Right ventricle myocardium inferior (tissue), 1 donor: ENCODE results near the gene RDM1. TPM values are rescaled to one million over a fixed set of nuclear protein-coding genes. Genes with fewer than 3 reads are reported as not detected.

Experiments used
- ATAC-seq: fragments of 200-7000 bp; cut with Tn5 transposase; one replicate; pipeline ENCODE4 v1.9.1; 2020; ENCODE audit warnings: mild to moderate bottlenecking, moderate library complexity
- DNase-seq: peaks from one replicate; pipeline ENCODE4 v3.0.0; 2021; ENCODE audit errors: missing footprints
- intact Hi-C: fragments of 100-400 bp; cut with DNase I; formaldehyde crosslinking; loops from one replicate; pipeline ENCODE4 v1.11.0; 2022
- total RNA-seq: library from RNA; stranded (reverse); fragmentation: NEBNext Ultra II Directional; extraction: Animal tissue kit (Norgen Biotek cat#: 25700); gene quantifications from one replicate; pipeline ENCODE4 v1.2.1, GENCODE V29; 2021
- donor health status: DM: no; HTN: yes; CAD: no; lungs with severe emphysema.

The RDM1 gene
- total RNA-seq, 1 donor from 2014 or later: not detected

DNA sequence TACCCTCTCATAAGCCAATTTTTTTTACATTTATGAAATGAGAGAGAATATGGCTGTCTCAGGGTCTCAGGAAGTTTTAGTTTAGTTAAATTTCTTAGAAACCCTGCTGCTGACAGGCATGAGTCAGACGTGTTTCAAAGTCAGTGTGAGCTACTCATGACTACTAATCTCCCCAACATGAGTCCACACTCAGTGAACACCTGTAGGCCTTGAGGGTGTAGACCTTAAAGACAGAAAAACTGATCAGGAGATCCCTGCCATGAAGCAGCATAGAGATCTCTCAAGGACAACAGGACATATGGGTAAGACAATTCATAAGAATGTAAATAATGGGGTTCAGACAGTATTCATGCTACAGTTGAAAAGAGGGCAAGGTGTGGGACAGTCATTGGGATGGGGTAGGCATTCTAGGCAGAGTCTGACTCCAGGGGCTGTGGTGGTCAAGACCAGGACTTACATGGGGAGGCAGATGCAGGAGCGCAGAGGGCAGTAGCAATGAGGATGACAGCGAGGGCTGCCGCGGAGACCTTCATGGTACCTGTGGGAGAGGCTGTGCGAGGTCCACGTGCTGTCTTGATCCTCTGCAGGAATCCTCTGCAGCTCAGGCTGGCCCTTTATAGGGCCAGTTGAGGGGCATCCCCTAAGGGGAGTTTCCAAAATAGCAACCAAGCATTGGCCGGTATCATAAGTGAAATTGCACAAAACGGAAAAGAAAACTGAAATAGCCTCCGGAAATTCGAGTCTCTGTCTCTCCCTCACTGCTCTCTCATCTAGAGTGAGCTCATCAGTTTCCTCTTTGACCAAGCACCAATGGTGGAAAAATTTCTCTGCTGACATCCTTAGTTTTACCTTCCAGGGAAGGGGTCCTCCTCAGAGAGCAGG, 50.6 kb downstream of the RDM1 start, which contains the start of gene CCL5:
Gene CCL5, minus strand, starts transcription at position 588 of the 882 bp plus-strand sequence.
- intact Hi-C loops: no loop called here
- DNase-seq (no peak), ATAC-seq (no peak)

DNA sequence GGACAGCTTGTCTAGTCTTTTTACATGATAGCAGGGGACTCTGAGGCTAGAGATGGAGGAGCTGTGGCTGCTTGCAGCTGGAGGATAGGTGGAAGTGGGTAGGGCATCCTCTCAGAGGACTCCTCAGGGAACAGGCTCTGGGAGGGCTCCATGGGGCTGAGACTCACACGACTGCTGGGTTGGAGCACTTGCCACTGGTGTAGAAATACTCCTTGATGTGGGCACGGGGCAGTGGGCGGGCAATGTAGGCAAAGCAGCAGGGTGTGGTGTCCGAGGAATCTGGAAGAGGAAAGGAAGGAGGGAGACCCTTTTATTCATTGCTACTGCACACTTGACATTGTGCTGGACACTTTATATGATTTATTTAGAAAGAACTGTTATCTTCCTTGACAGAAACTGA, 52.2 kb downstream of the RDM1 start:
- no peak for DNase-seq
- no peak for ATAC-seq
- intact Hi-C loops: no loop called here

DNA sequence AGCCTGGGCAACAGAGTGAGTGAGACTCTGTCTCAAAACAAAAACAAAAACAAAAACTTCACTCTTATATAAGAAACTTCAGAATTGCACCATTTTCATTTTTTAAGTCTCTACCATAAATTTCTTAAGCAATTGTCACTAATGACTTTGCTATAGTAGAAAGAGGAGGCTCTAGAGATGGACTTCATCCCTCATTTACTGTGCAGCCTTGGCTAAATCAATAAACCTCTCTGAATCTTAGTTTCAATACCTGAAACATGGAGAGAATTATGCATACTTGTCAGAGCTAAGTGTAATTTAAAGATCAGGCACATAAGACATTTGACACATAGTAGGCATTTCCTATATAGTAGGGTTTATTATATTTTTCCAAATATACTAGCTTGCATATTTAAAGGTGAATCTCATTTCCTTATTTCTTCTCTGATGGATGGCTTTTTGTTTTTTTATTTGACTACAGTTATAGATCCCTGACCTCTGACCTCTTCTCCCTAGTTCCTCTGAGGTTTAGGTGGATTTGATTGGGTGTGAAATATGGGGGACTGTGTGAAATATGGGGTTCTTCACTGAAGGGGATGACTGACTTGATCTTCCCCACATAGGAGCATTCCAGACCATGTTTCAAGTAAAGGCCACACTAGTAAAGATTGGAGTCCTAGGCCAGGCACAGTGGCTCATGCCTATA, 53.1 kb downstream of the RDM1 start:
- intact Hi-C loops: no loop called here
- no peak for ATAC-seq
- no peak for DNase-seq

DNA sequence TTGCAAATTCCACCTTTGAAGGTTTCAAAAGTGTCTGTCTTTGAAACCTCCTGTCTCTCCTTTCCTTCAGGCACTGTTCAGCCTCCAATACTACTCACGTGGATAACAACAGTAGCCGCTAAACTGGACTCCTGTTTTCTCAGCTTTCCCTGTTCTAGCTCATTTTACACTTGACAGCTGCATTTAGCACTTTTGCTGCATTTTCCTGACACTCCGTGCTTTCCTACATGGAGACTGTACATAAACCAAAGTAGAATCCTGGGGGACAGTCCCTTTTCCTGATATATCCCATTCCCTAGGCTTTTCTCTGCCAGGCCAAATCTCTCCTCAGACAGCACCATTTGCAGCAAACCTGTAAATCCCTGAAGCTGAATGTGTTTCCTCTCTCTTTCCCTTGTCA, 54.0 kb downstream of the RDM1 start:
- no peak for DNase-seq
- intact Hi-C loops: no loop called here
- no peak for ATAC-seq

DNA sequence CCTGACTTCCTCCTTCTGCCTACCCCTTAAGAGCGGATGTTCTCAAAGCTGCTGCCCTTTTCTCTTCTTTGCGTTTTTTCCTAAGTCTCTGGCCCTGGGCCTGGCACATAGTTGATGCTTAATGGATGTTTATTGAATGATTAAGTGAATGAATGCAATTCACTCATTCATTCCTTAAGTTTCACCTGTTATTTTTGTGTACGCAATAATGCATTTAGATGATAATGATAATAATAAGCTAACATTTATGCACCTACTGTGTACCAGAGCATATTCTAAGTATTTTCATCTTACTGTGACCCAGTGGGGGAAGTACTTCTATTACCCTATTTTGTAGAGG, 54.8 kb downstream of the RDM1 start:
- DNase-seq: no peak
- intact Hi-C loops: no loop called here
- ATAC-seq: no peak

DNA sequence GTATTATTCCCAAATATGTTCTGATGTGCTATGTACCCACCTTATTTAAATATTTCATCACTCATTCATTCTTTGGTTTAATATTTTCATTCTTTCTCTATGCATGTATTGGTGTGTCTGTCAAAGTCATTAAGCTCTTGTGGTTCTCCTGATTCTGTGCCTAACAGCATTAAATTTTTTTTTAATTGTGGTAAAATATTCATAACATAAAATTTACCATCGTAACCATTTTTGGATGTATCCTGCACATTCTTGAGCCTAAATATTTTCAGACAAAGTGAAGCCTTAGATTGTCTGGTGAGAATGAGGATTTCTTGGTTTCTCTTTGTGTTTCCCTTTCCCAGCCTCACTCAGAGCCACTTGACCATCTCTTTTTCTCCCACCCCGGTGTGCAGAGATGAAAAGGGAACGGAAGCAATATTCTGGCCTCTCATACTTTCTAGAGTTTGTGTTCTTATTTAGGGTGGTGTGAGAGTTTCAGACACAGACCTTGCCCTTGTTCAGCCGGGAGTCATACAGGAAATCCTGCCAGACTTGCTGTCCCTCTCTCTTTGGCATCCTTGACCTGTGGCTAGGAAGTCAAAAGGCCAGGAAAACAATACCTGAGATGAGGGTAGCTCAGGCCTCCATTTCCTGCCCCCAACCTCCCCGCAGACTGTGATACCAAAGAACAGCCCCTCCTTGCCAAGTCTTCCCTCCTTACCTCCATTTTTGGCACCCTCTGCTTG, 55.3 kb downstream of the RDM1 start:
- DNase-seq (no peak), ATAC-seq (no peak)
- intact Hi-C loops: no loop called here

DNA sequence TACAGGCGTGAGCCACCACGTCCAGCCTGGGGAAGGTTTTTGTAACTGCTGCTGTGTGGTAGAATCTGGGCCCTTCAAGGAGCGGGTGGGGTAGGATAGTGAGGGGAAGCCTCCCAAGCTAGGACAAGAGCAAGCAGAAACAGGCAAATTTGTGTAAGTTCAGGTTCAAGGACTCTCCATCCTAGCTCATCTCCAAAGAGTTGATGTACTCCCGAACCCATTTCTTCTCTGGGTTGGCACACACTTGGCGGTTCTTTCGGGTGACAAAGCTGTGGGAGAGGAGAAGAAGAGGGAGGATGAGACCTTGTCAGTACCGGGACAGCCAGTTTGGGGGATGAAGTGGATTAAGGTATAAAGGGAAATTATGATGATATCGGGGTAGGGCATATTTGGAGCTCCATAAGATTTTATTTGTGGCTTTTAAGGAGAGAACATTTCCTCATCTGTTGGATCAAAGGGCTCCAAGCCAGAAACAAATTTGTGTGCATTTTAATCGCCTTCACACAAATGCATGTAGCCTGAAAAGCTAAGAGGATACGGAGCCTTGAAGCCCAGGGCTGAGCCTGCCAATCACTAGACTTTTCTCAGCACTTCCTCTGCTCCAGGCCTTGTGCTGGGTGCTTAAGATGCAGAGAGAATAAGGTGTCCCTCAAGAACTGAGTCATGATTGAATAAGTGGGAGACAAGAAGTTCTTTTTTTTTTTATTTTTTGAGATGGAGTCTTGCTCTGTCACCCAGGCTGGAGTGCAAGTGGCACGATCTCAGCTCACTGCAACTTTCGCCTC, 58.2 kb downstream of the RDM1 start:
- intact Hi-C loops: no loop called here
- no peak for DNase-seq
- no peak for ATAC-seq

DNA sequence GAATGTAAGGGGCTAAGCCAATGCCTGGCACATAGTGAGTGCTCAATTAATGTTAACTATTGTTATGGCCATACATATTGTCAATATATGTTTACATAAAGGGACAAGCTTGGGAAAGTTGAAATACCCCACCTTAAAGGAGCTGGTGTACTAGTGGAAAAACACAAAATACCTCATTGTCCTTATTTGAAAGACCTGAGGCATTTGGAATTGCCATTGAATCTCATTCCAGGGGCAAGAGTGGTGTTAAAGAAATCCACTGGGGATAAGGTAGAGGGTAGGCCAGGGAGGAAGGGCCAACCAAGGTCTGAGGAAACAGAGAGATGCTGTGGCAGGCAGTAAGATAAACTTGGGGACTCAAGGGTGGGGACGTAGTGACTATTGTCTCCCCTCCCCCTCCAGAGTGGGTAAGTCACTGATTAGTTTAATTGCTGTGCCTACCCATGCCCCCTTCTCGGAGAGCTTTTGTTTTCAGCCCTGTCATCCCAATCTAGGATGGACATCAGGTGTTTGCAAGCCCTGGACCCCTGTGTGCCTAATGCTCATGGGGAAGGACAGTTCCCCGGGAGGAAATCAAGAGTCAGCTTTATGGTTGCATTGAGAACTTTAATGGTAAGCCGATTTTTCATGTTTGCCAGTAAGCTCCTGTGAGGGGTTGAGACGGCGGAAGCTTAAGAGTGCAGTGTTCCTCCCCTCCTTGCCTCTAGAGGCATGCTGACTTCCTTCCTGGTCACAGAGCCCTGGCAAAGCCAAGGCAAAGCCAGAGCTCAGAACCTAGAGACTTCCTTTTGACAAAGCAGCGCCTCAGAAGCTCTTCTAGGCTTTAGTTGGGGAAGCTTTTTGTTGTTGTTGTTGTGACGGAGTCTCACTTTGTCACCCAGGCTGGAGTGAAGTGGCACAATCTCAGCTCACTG, 59.4 kb downstream of the RDM1 start:
- no peak for ATAC-seq
- intact Hi-C loops: no loop called here

DNA sequence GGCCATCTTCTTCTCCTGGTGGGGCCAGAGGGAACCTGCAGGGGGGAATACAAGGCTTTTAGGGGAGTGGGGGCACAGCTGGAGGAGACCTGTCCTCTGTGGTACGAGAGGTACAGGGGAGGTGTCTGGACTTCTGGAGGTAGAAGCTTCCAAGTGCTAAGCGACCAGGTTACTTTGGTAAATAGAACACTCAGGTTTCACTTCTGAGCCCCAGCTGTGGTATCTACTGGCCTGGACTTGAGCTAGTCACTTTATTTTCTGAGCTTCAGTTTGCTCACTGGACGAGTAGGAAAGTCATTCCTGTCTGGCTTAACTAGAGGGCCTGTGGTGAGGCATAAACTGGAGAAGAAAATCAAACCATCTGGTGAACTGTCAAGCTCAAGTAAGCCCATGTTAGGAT, 61.8 kb downstream of the RDM1 start, which contains the start of gene HEATR9:
Gene HEATR9, minus strand, starts transcription at position 155 of the 400 bp plus-strand sequence. Its CDS starts 149 bp downstream, at position 6.
- ATAC-seq (no peak), DNase-seq (no peak)
- intact Hi-C loops: no loop called here

More for the DNA sequence above, 59.4 kb downstream of the RDM1 start:
- no peak for DNase-seq

Other genes with a start within 250 kb of the RDM1 start
- gene RASL10B, start 199.1 kb downstream of the RDM1 start, total RNA-seq: 18.9 TPM
- gene GAS2L2, start 177.5 kb downstream of the RDM1 start, total RNA-seq: 0.27 TPM
- not detected for gene C17orf50, start 169.9 kb downstream of the RDM1 start, total RNA-seq
- gene MMP28, start 135.1 kb downstream of the RDM1 start, total RNA-seq: 2.3 TPM
- 95.9 TPM for gene TAF15, start 121.3 kb downstream of the RDM1 start, total RNA-seq
- not detected for gene HEATR9, start 61.9 kb downstream of the RDM1 start, total RNA-seq
- gene CCL5, start 50.4 kb downstream of the RDM1 start, total RNA-seq: 1.7 TPM
- not detected for gene LYZL6, start 12.9 kb upstream of the RDM1 start, total RNA-seq
- not detected for gene CCL16, start 50.7 kb upstream of the RDM1 start, total RNA-seq
- 10.3 TPM for gene CCL14, start 56.0 kb upstream of the RDM1 start, total RNA-seq
- not detected for gene CCL15, start 70.8 kb upstream of the RDM1 start, total RNA-seq
- gene CCL23, start 87.2 kb upstream of the RDM1 start, total RNA-seq: not detected
- 3.7 TPM for gene CCL18, start 133.5 kb upstream of the RDM1 start, total RNA-seq
- not detected for gene CCL3, start 159.4 kb upstream of the RDM1 start, total RNA-seq
- 0.92 TPM for gene CCL4, start 173.1 kb upstream of the RDM1 start, total RNA-seq
- gene TBC1D3B, start 245.9 kb upstream of the RDM1 start, total RNA-seq: 4.0 TPM